Measurements from ENCODE around the gene SLCO1B3.

GRCh38 chr12:20832911-20833310 is 22.4 kb downstream of the SLCO1B3 start:
- TF ChIP-seq CTCF (IDR thresholded peaks at IDR 0.05) (no peak), ZFX (IDR thresholded peaks at IDR 0.05; ENCODE audit: borderline replicate concordance) (no peak)
